Smooth muscle cell (in vitro differentiated cells): Measurements from ENCODE around the gene ADCY2. TPM values are rescaled to one million over a fixed set of nuclear protein-coding genes. Genes with fewer than 3 reads are reported as not detected.
A peak's percentile ranks its signal among the peaks of the same experiment; 100 is the strongest.

ENCODE experiments used
- DNase-seq: peaks from one replicate; lab custom pipeline; 2025; ENCODE audit not compliant: unreplicated experiment; lab: John Stamatoyannopoulos, UW
- H2AFZ ChIP-seq: fragments of 200-600 bp; sonication (generic); 2 replicates; pipeline ENCODE4 v1.6.0; 2016; ENCODE audit warnings: antibody characterized with exemption, low read depth, mild to moderate bottlenecking
- H3F3A ChIP-seq: fragments of 200-600 bp; sonication (generic); 2 replicates; pipeline ENCODE4 v1.6.0; 2017; ENCODE audit warnings: antibody characterized with exemption, low read depth
- H3K27ac ChIP-seq: fragments of 200-600 bp; sonication (generic); 2 replicates; pipeline ENCODE4 v1.5.1; 2016; ENCODE audit warnings: low read depth, mild to moderate bottlenecking
- H3K27me3 ChIP-seq: fragments of 200-600 bp; sonication (generic); 2 replicates; pipeline ENCODE4 v1.6.1; 2016; ENCODE audit warnings: low read depth, mild to moderate bottlenecking
- H3K36me3 ChIP-seq: fragments of 200-600 bp; sonication (generic); 2 replicates; pipeline ENCODE4 v1.5.1; 2016; ENCODE audit warnings: low read depth
- H3K4me1 ChIP-seq: fragments of 200-600 bp; sonication (generic); 2 replicates; pipeline ENCODE4 v1.5.1; 2016; ENCODE audit warnings: low read depth
- H3K4me2 ChIP-seq: fragments of 200-600 bp; sonication (generic); 2 replicates; pipeline ENCODE4 v1.6.0; 2016; ENCODE audit warnings: mild to moderate bottlenecking
- H3K4me3 ChIP-seq: fragments of 200-600 bp; sonication (generic); 2 replicates; pipeline ENCODE4 v1.5.1; 2016; ENCODE audit warnings: mild to moderate bottlenecking
- H3K79me2 ChIP-seq: fragments of 200-600 bp; sonication (generic); 2 replicates; pipeline ENCODE4 v1.6.0; 2016; ENCODE audit warnings: low read depth, mild to moderate bottlenecking
- H3K9ac ChIP-seq: fragments of 200-600 bp; sonication (generic); 2 replicates; pipeline ENCODE4 v1.6.0; 2016; ENCODE audit warnings: low read depth
- H3K9me3 ChIP-seq: fragments of 200-600 bp; sonication (generic); replicated peaks from 2 replicates; pipeline ENCODE4 v1.5.1; 2016; ENCODE audit warnings: low read depth
- H4K20me1 ChIP-seq: fragments of 200-600 bp; sonication (generic); 2 replicates; pipeline ENCODE4 v1.6.0; 2016; ENCODE audit warnings: low read depth
- WGBS: methylation state at CpG from one replicate; pipeline ENCODE4 v1.1.7; 2016; ENCODE audit warnings: low lambda C conversion rate; 5-methylcytosine and 5-hydroxymethylcytosine counted together
- polyA plus RNA-seq: library from polyadenylated mRNA; unstranded; fragments of >200 nt; fragmentation: Nextera tagmentation; extraction: Ambion mirVana; gene quantifications from 2 replicates; pipeline ENCODE4 v1.2.1, GENCODE V29; 2016
- total RNA-seq: library from RNA; depleted of rRNA; stranded (reverse); fragments of >200 nt; gene quantifications from 2 replicates; pipeline ENCODE4 v1.2.3, GENCODE V29; 2014
- TF ChIP-seq, protein P1 (sequence below): fragments of 200-600 bp; sonication (generic); IDR thresholded peaks from 2 replicates; pipeline ENCODE4 v1.5.1; 2017; ENCODE audit warnings: borderline replicate concordance, mild to moderate bottlenecking, antibody characterized with exemption; ENCODE audit not compliant: insufficient read depth, poor library complexity, severe bottlenecking

The ADCY2 gene
- total and polyA plus RNA-seq, 2 experiments from 2014 or later, result 2.8 to 8.0 TPM

DNA sequence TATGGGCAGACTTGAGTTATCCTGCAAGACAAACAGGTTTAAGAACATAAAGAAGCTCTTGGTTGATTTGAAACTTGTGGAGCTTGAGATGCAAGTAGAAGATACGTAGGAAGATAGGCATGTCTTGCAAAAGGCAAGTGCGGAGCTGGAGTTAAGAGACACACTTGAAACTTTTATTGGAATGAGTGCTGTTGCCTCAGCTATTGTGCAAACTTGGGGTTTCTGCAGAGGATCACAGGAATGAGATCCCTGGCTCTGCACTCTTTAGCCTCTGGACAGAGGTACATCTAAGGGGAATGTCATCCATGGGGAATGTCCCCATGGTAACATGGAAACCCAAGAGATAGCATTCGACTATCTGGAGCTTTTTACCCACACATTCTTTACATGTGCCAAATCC is 121.1 kb downstream of the ADCY2 start:
- Histone ChIP-seq H3K9ac (peak overlapping the region; percentile 9), H3K4me2 (peak overlapping the region; percentile 47), H3K79me2 (no peaks in the 10 kb centered on the region), H3F3A (no peaks in the 10 kb centered on the region), H3K9me3 (no peaks in the 10 kb centered on the region), H3K4me1 (no peaks in the 10 kb centered on the region), H4K20me1 (no peaks in the 10 kb centered on the region), H3K27me3 (no peaks in the 10 kb centered on the region), H3K27ac (peak overlapping the region; percentile 67), H3K4me3 (no peak overlapping the region), H3K36me3 (no peaks in the 10 kb centered on the region), H2AFZ (no peak overlapping the region)
- TF ChIP-seq, protein P1, sequence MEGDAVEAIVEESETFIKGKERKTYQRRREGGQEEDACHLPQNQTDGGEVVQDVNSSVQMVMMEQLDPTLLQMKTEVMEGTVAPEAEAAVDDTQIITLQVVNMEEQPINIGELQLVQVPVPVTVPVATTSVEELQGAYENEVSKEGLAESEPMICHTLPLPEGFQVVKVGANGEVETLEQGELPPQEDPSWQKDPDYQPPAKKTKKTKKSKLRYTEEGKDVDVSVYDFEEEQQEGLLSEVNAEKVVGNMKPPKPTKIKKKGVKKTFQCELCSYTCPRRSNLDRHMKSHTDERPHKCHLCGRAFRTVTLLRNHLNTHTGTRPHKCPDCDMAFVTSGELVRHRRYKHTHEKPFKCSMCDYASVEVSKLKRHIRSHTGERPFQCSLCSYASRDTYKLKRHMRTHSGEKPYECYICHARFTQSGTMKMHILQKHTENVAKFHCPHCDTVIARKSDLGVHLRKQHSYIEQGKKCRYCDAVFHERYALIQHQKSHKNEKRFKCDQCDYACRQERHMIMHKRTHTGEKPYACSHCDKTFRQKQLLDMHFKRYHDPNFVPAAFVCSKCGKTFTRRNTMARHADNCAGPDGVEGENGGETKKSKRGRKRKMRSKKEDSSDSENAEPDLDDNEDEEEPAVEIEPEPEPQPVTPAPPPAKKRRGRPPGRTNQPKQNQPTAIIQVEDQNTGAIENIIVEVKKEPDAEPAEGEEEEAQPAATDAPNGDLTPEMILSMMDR, result no peak
- no peak for DNase-seq
- WGBS, result 10% methylated on average over 3 of the region's 3 CpGs

DNA sequence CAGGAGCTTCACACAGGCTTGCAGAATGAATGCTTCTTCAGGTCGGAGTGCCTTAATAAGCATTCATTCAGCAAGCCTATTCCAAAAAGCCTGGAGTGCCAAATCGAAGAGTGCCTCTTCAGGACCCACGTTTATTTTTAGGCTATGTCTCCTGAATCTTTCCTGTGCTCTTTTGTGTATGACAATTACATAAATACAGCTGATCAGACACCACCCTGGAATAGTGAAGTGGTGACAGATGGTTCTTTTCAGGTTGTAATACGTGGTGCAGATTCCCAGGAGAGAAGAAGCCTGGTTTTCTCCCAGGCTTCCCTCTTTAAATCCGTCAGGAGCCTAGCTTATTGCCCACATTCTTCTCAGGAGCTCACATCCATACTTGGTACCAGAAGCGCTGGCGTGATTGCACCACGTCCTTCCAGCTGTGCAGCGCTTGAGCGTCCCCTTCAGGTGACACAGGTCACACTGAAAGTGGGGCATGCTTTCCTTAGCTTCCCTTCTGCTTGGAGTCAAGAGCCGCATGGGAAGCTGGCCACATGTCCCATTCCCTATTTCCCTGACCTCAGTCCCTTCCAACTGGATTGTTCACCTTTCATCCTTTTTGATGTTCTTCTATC is 123.1 kb downstream of the ADCY2 start:
- Histone ChIP-seq H3K4me2 (no peak overlapping the region), H4K20me1 (no peaks in the 10 kb centered on the region), H3K36me3 (no peaks in the 10 kb centered on the region), H3K4me3 (no peak overlapping the region), H3K4me1 (no peaks in the 10 kb centered on the region), H3K9me3 (no peaks in the 10 kb centered on the region), H3K9ac (no peak overlapping the region), H3K27me3 (no peaks in the 10 kb centered on the region), H2AFZ (no peak overlapping the region), H3F3A (no peaks in the 10 kb centered on the region), H3K79me2 (no peaks in the 10 kb centered on the region), H3K27ac (no peak overlapping the region)
- TF ChIP-seq, protein P1, result peak; percentile 24
- no peak for DNase-seq
- WGBS, result 64% methylated on average over 11 of the region's 11 CpGs

DNA sequence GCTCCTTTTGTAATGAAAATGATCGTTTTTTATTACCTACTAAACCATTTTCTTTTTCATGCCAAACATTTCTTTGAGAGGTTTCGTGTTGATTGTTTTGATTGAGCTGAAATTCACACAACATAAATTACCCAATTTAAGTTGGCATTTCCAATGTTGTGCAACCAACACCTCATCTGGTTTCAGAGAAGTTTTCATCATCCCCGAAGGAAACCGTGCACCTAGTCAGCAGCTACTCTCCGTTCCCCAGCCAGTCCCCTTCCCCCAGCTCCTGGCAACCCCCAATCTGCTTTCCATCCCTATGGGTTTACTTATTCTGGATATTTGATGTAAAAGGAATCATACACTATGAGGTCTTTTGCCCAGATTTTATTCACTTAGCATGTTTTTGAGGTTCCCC is 123.6 kb downstream of the ADCY2 start:
- H3K4me1 ChIP-seq, result no peaks in the 10 kb centered on the region
- no peaks in the 10 kb centered on the region for H3K9me3 ChIP-seq
- H3K36me3 ChIP-seq, result no peaks in the 10 kb centered on the region
- no peaks in the 10 kb centered on the region for H3F3A ChIP-seq
- H2AFZ ChIP-seq, result no peak overlapping the region
- H3K4me2 ChIP-seq, result no peak overlapping the region
- 65% methylated on average over 5 of the region's 5 CpGs for WGBS
- H4K20me1 ChIP-seq, result no peaks in the 10 kb centered on the region
- no peak overlapping the region for H3K4me3 ChIP-seq
- H3K79me2 ChIP-seq, result no peaks in the 10 kb centered on the region
- H3K27me3 ChIP-seq, result no peaks in the 10 kb centered on the region
- no peak overlapping the region for H3K9ac ChIP-seq
- TF ChIP-seq, protein P1, result no peak
- DNase-seq, result no peak
- H3K27ac ChIP-seq, result no peak overlapping the region

DNA sequence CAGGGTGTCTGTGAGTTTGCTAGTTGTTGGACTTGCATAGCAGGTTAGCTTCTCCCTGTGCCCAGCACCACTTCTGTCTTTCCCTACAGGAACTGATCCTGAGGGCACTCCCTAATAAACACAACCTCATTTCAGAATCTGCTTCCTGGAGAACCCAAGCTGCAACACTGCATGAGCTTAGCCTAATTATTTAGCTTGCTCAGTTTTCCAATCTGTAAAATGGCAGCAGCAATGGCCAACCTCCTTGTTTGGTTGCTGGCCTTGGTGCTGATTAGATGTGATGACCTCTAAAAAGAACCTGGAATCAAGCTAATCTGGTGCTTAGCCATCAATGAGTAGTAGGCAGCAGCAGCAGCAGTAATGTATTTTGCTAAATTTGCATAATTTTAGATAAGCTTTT is 133.9 kb downstream of the ADCY2 start:
- H2AFZ ChIP-seq, result no peak overlapping the region
- H3K79me2 ChIP-seq, result no peaks in the 10 kb centered on the region
- no peaks in the 10 kb centered on the region for H3K27me3 ChIP-seq
- no peaks in the 10 kb centered on the region for H3F3A ChIP-seq
- H3K36me3 ChIP-seq, result no peaks in the 10 kb centered on the region
- H4K20me1 ChIP-seq, result no peaks in the 10 kb centered on the region
- H3K4me3 ChIP-seq, result no peak overlapping the region
- DNase-seq, result no peak
- no peak overlapping the region for H3K27ac ChIP-seq
- H3K4me2 ChIP-seq, result no peak overlapping the region
- TF ChIP-seq, protein P1, result no peak
- no peaks in the 10 kb centered on the region for H3K9me3 ChIP-seq
- no peak overlapping the region for H3K9ac ChIP-seq
- no peaks in the 10 kb centered on the region for H3K4me1 ChIP-seq
